K562 (cell line): ENCODE data around the gene CAPZB. TPM values are rescaled to one million over a fixed set of nuclear protein-coding genes. Genes with fewer than 3 reads are reported as not detected.

Experiments used
- ATAC-seq: fragments of 200-7000 bp; cut with Tn5 transposase; 3 replicates; pipeline ENCODE4 v1.9.1; 2020; ENCODE audit warnings: moderate library complexity
- BruUV-seq: library from RNA; stranded (reverse); fragments of 400-500 nt; replicated peaks from 2 replicates; lab custom pipeline; 2021; lab: Mats Ljungman, UMichigan
- CTCF ChIA-PET: fragments of 300-600 bp; formaldehyde crosslinking; extraction: SDS; loops from one replicate; lab custom pipeline; 2021; ENCODE audit warnings: low intra/inter-chr PET ratio; lab: Yijun Ruan, JAX
- POLR2A ChIA-PET: fragments of 300-600, 350-650 bp; sonication (Branson Sonifier 250); formaldehyde crosslinking; extraction: SDS; loops from one replicate; lab custom pipeline; 2021; ENCODE audit warnings: antibody characterized with exemption, inconsistent platforms; lab: Yijun Ruan, JAX
- DNase-seq, 4 experiments: peaks; one replicate each; pipeline versions ENCODE4 v3.0.0 to v3.0.0-alpha.2; 2011 to 2018; ENCODE audit warnings: low spot score in 3 of 4, mixed read lengths in 3 of 4; ENCODE audit errors: extremely low read depth in 1 of 4
- FAIRE-seq: peaks from 2 replicates; lab custom pipeline; 2011; peaks lifted over from hg19 to GRCh38; lab: Jason Lieb, UNC
- H2AFZ ChIP-seq: 2 replicates; pipeline ENCODE4 v1.6.0; 2011; ENCODE audit warnings: low read depth, low read length, control low read depth, inconsistent platforms
- H3K27ac ChIP-seq: fragments of 200-600 bp; 3 replicates; pipeline ENCODE4 v1.8.0; 2011; ENCODE audit warnings: low read depth, mild to moderate bottlenecking, control low read depth, inconsistent platforms, low read length, moderate library complexity, mixed read lengths; ENCODE audit errors: extremely low read depth
- H3K27me3 ChIP-seq, 2 experiments: fragments of 300-600 bp in 1 of 2; 2 replicates in 1 of 2; 3 replicates in 1 of 2; pipeline versions ENCODE4 v1.6.0 to v1.8.0; 2011; ENCODE audit warnings: inconsistent platforms in 2 of 2, low read length in 2 of 2, mild to moderate bottlenecking in 1 of 2, mixed read lengths in 1 of 2, moderate library complexity in 1 of 2; ENCODE audit not compliant: control insufficient read depth in 2 of 2, insufficient read depth in 2 of 2
- H3K36me3 ChIP-seq: fragments of 300-600 bp; 3 replicates; pipeline ENCODE4 v1.8.0; 2011; ENCODE audit warnings: mild to moderate bottlenecking, low read length, inconsistent platforms; ENCODE audit not compliant: control insufficient read depth, insufficient read depth
- H3K4me1 ChIP-seq, 2 experiments: fragments of 200-600 bp in 1 of 2; replicated peaks in 1 of 2; 2 replicates in 1 of 2; 3 replicates in 1 of 2; pipeline versions ENCODE4 v1.5.1 to v1.8.0; 2011; ENCODE audit warnings: inconsistent platforms in 2 of 2, low read length in 2 of 2, mild to moderate bottlenecking in 1 of 2, mixed read lengths in 1 of 2, moderate library complexity in 1 of 2; ENCODE audit not compliant: control insufficient read depth in 2 of 2, insufficient read depth in 2 of 2
- H3K4me2 ChIP-seq: 2 replicates; pipeline ENCODE4 v1.6.1; 2011; ENCODE audit warnings: low read length, control low read depth, inconsistent platforms, mixed read lengths; ENCODE audit not compliant: insufficient read depth
- H3K4me3 ChIP-seq: fragments of 200-600 bp; sonication (generic), shearing (Covaris generic); 2 replicates; pipeline ENCODE4 v1.5.1; 2016; ENCODE audit warnings: control low read depth, inconsistent platforms
- H3K79me2 ChIP-seq: fragments of 200-600 bp; 3 replicates; pipeline ENCODE4 v1.8.0; 2011; ENCODE audit warnings: low read length, inconsistent platforms; ENCODE audit not compliant: control insufficient read depth, insufficient read depth
- H3K9ac ChIP-seq, 2 experiments: 2 replicates each; pipeline versions ENCODE4 v1.6.0 to v1.6.1; 2011; ENCODE audit warnings: low read depth in 2 of 2, low read length in 2 of 2, control low read depth in 1 of 2, inconsistent platforms in 1 of 2, mild to moderate bottlenecking in 1 of 2, mixed read lengths in 1 of 2; ENCODE audit not compliant: insufficient read depth in 1 of 2
- H3K9me1 ChIP-seq: one replicate; pipeline ENCODE4 v1.6.0; 2011; ENCODE audit warnings: inconsistent platforms, mild to moderate bottlenecking, low read length, moderate library complexity; ENCODE audit not compliant: control insufficient read depth, insufficient read depth
- H3K9me3 ChIP-seq: replicated peaks from 2 replicates; pipeline ENCODE4 v1.5.1; 2011; ENCODE audit warnings: low read depth, low read length, inconsistent platforms; ENCODE audit not compliant: control insufficient read depth, insufficient read depth
- H4K20me1 ChIP-seq: replicated peaks from 2 replicates; pipeline ENCODE4 v1.6.1; 2011; ENCODE audit warnings: low read length, inconsistent platforms, mixed read lengths; ENCODE audit not compliant: control insufficient read depth, insufficient read depth
- CHD7 ChIP-seq: fragments of 200-600 bp; sonication (generic); IDR thresholded peaks from one replicate; pipeline ENCODE4 v1.6.1; 2012; ENCODE audit warnings: mild to moderate bottlenecking, low read depth, low read length, inconsistent platforms
- HDAC1 ChIP-seq, 2 experiments: fragments of 450-650 bp; IDR thresholded peaks; 2 replicates each; pipeline ENCODE4 v1.6.1; 2016 to 2017; ENCODE audit warnings: inconsistent platforms in 1 of 2, mild to moderate bottlenecking in 1 of 2, moderate library complexity in 1 of 2
- HDAC8 ChIP-seq: fragments of 450-650 bp; IDR thresholded peaks from 2 replicates; pipeline ENCODE4 v1.6.1; 2016; ENCODE audit warnings: mild to moderate bottlenecking, missing genetic modification characterization, moderate library complexity, missing compliant biosample characterization
- HOMEZ ChIP-seq: fragments of 250-450 bp; sonication (Bioruptor Pico); IDR thresholded peaks from 2 replicates; pipeline ENCODE4 v1.4.0; 2020; ENCODE audit warnings: mild to moderate bottlenecking, moderate library complexity
- MAX ChIP-seq: sonication (generic); formaldehyde crosslinking; IDR thresholded peaks from 2 replicates; pipeline ENCODE4 v1.9.0; 2022; ENCODE audit warnings: mild to moderate bottlenecking, missing genetic modification reagents
- MEIS2 ChIP-seq: fragments of 450-650 bp; IDR thresholded peaks from 2 replicates; pipeline ENCODE4 v1.6.1; 2014; ENCODE audit warnings: mild to moderate bottlenecking; ENCODE audit not compliant: partially characterized antibody
- RBM17 ChIP-seq: fragments of 200-400 bp; formaldehyde crosslinking; IDR thresholded peaks from 2 replicates; pipeline ENCODE4 v1.6.1; 2017; ENCODE audit warnings: low read depth, mild to moderate bottlenecking, low read length, borderline replicate concordance
- RUNX1 ChIP-seq: sonication (generic); IDR thresholded peaks from 2 replicates; pipeline ENCODE4 v1.6.1; 2016; ENCODE audit warnings: antibody characterized with exemption, low read depth
- SIX5 ChIP-seq, 2 experiments: IDR thresholded peaks; 2 replicates each; pipeline ENCODE4 v1.6.1; 2011; ENCODE audit warnings: low read length in 2 of 2, borderline replicate concordance in 1 of 2, low read depth in 1 of 2, mild to moderate bottlenecking in 1 of 2, moderate library complexity in 1 of 2; ENCODE audit not compliant: insufficient read depth in 1 of 2
- ZNF77 ChIP-seq: fragments of 250-450 bp; sonication (Bioruptor Pico); IDR thresholded peaks from 2 replicates; pipeline ENCODE4 v1.5.0; 2020
- WGBS: fragments of 100-300 bp; shearing (Covaris generic); methylation state at CpG from one replicate; pipeline ENCODE4 v1.1.6; 2016; ENCODE audit warnings: low coverage, mixed read lengths; ENCODE audit not compliant: insufficient coverage; ENCODE audit errors: missing lambda C conversion rate; 5-methylcytosine and 5-hydroxymethylcytosine counted together
- in situ Hi-C: fragments of 300-500 bp; cut with MboI; formaldehyde crosslinking; loops from 4 replicates; pipeline ENCODE4 v1.15.0; 2018; ENCODE audit warnings: inconsistent platforms, mixed read lengths
- intact Hi-C: fragments of 100-400 bp; cut with micrococcal nuclease; formaldehyde crosslinking; loops from 2 replicates; pipeline ENCODE4 v1.14.2; 2022
- polyA plus RNA-seq, 8 experiments: library from polyadenylated mRNA; depleted of rRNA in 4 of 8; stranded (reverse) in 5 of 8; unstranded in 3 of 8; fragments of >200 nt; fragmentation: Nextera tagmentation in 2 of 8; fragmentation: Illumina TruSeq in 1 of 8; extraction: Ambion mirVana in 2 of 8; extraction: Trizol in 1 of 8; gene quantifications; 2 replicates each; pipeline versions ENCODE4 v1.2.1 to v1.2.3, GENCODE V29; 2011 to 2014; ENCODE audit warnings: inconsistent platforms in 1 of 8, missing spikeins in 1 of 8
- total RNA-seq, 7 experiments: library from RNA; depleted of rRNA in 6 of 7; stranded (reverse); fragments of >200 nt in 6 of 7; fragmentation: Illumina TruSeq in 2 of 7; extraction: Trizol in 2 of 7; gene quantifications; 2 replicates each; pipeline versions ENCODE4 v1.2.1 to v1.2.3, GENCODE V29; 2011 to 2021; ENCODE audit warnings: low replicate concordance in 1 of 7

CAPZB gene
- total and polyA plus RNA-seq, 9 of the 15 experiments (the other 6 are each of a cell fraction or from before 2014, with no cell fraction given) = 57.6 to 297 (median 125) TPM

- H3K9me3 ChIP-seq = no peaks in the 10 kb centered on the region
- POLR2A ChIA-PET = interaction anchor here (0.8 to 4.7 kb wide), 2 partner anchors 16 to 78 kb away, joined by 3 to 21 read pairs; partner anchors contain the start of genes AKR7A2, EMC1 and SLC66A1
- no peak for DNase-seq
- H3K27me3 ChIP-seq = no peaks in the 10 kb centered on the region
- BruUV-seq = no TSS peak
- FAIRE-seq = no peak
- H3K79me2 ChIP-seq = no peaks in the 10 kb centered on the region
- H3K4me1 ChIP-seq = peaks cover 16 to 42% of the 10 kb centered on the region in 2 experiments
- WGBS = 85% methylated on average over 13 of the region's 13 CpGs
- H3K4me3 ChIP-seq = no peak overlapping the region
- in situ Hi-C loops (no loop called here), intact Hi-C loops (no loop called here)
- H2AFZ ChIP-seq = no peak overlapping the region
- H3K27ac ChIP-seq = no peak overlapping the region
- H3K4me2 ChIP-seq = no peak overlapping the region
- no peak overlapping the region for H3K9ac ChIP-seq
- H3K9me1 ChIP-seq = peaks cover 17% of the 10 kb centered on the region
- peaks cover 47% of the 10 kb centered on the region; the same call in 2 of the 3 replicates for H3K36me3 ChIP-seq
- H4K20me1 ChIP-seq = peaks cover 33% of the 10 kb centered on the region
- CTCF ChIA-PET = no interaction called here
- no peak for ATAC-seq
- TF ChIP-seq HDAC1 (IDR thresholded peaks at IDR 0.05) (no peak), RBM17 (no peak), HDAC8 (tag) (no peak), MEIS2 (no peak), CHD7 (no peak), HOMEZ (CRISPR knock-in tag) (no peak), MAX (no peak), ZNF77 (no peak), RUNX1 (no peak), SIX5 (IDR thresholded peaks at IDR 0.05; ENCODE audit: borderline replicate concordance in 1 of 2, insufficient read depth in 1 of 2, low read depth in 1 of 2, low read length in 2 of 2) (no peak)
Observed at GRCh38 chr1:19329188-19329587, 156.2 kb downstream of the CAPZB start.
